Measurements from ENCODE around the gene FJX1.

The FJX1 gene

GRCh38 chr11:35608502-35608901 is 9.8 kb upstream of the FJX1 start:
- DNase-seq: no peak

- no peak for DNase-seq
These were observed 8.6 kb upstream of the FJX1 start for GRCh38 chr11:35609656-35610055.

GRCh38 chr11:35610631-35611030 is 7.6 kb upstream of the FJX1 start:
- no peak for DNase-seq

GRCh38 chr11:35611741-35612140 is 6.5 kb upstream of the FJX1 start:
- no peak for DNase-seq

GRCh38 chr11:35614939-35615569 is 3.2 kb upstream of the FJX1 start:
- no peak for DNase-seq

DNA sequence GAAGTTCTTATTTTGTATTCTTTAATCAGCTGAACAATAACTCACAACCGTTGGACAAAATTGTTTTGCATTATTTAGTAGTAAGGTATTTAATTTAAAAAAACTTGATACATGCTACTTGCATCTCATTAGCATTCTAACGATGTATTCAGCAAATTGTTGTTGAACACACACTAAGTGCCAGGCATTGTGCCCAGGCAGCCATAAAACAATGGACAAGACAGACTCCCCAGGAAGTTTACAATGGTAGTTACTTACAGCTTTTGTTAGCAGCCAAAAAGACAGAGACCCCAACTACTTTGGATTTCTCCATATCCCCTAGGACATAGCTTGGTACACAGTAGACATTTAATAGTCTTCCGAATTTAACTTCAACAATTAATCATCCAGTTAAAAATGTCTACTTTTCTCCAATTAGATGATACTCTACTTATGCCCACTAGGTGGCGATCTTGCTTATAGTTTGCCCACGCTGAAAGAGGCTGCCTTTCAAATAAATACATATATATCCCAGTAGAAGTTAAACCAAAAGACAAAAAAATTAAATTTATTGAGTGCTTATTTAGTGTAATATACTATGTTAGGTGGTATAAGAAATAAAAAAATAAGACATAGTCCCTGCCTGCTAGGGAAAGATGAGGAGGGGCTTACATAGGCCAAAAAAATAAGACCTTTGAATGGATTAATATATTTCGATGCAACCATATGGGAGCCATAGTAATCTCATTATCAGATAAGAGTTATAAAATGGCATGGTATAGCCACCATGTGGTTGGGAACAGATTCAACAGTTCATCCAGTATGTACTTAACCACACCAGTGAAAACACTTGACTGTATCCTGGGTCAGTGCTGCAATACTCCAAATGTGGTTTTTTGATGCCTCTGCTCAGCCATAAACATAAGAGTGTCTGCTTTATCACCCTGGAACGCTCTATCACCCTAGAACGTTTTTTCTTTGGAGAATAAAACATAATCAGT is 2.0 kb upstream of the FJX1 start:
- DNase-seq: peak; percentile 57

GRCh38 chr11:35617316-35617686 is 959 bp upstream of the FJX1 start:
- DNase-seq: no peak

DNA sequence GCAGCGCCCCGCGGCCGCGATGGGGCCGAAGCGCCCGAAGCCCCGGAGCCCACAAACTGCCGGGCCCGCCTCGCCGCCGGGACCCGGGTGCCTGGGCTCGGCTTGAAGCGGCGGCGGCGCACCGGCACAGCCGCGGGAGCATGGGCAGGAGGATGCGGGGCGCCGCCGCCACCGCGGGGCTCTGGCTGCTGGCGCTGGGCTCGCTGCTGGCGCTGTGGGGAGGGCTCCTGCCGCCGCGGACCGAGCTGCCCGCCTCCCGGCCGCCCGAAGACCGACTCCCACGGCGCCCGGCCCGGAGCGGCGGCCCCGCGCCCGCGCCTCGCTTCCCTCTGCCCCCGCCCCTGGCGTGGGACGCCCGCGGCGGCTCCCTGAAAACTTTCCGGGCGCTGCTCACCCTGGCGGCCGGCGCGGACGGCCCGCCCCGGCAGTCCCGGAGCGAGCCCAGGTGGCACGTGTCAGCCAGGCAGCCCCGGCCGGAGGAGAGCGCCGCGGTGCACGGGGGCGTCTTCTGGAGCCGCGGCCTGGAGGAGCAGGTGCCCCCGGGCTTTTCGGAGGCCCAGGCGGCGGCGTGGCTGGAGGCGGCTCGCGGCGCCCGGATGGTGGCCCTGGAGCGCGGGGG is 346 bp downstream of the FJX1 start:
- peak; percentile 45 for DNase-seq

GRCh38 chr11:35619116-35619854 is 1.0 kb downstream of the FJX1 start:
- peak; percentile 48 for DNase-seq

- DNase-seq: no peak
These were observed 1.8 kb downstream of the FJX1 start for GRCh38 chr11:35619855-35620640.

- no peak for DNase-seq
These were observed 2.5 kb downstream of the FJX1 start for GRCh38 chr11:35620795-35621194.

DNA sequence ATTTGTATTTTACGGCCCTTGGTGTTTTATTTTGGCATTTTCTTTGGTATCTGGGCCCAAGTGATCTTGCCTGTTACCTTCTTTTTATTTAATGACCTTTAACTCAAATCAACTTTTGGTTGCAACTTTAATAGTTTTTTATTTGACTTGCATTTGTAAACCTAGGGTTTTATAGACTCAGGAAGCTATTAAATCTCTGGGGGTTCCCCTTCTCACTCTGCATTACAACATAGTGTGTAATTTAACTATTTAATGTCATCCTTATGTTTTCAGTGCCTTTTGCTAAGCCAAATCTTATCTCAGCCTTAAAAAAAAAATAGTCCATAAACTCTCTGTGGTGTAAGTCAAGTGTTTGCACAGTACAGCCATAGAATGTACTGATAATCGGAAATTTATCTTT is 3.4 kb downstream of the FJX1 start:
- no peak for DNase-seq

DNA sequence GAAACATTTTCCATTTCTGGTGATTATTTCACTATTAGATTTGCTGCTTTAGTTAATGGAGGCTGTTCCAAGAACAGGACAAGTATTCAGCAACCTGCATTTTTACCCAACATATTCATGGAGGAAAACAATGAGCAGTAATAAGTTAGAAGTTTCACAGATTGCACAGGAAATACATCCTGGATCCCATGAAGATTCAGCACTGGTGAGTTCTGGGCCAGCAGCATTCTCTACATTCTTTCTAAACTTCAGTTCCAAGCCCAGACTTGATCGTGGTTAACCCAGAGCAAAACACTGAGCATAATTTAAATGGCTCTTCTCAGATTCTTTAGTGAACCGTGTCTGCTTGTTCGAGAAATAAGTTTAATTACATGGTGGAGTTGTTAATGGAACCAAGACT is 3.8 kb downstream of the FJX1 start:
- peak; percentile 87 for DNase-seq

DNA sequence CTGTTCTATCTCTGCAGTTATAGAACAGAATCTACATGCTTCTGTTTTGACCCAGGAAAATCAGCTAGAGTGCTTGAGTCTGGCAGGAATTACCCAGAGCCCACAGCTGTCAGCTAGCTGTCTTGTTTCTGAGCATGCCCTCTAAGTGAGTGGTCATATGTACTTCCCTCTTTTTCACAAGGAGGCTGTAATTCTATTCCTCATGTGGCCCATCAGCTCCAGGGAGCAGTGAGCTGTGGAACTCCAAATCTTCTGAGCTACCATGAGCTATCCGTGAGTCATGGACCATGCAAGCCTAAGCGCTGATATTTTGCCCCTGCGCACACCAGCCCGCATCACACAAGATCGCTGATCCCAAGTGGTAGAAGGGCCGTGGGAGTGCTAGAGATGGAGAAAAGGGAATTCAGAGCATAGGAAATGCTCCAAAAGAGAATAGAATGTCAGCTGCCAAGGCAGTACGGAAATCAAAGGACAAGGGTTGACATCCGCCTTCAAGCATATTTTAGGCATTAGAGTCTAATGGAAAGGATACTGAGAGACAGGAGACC is 5.4 kb downstream of the FJX1 start:
- peak; percentile 89 for DNase-seq

- DNase-seq: no peak
These were observed 6.1 kb downstream of the FJX1 start for GRCh38 chr11:35624316-35624715.

- DNase-seq: no peak
These were observed 6.5 kb downstream of the FJX1 start for GRCh38 chr11:35624781-35625180.

DNA sequence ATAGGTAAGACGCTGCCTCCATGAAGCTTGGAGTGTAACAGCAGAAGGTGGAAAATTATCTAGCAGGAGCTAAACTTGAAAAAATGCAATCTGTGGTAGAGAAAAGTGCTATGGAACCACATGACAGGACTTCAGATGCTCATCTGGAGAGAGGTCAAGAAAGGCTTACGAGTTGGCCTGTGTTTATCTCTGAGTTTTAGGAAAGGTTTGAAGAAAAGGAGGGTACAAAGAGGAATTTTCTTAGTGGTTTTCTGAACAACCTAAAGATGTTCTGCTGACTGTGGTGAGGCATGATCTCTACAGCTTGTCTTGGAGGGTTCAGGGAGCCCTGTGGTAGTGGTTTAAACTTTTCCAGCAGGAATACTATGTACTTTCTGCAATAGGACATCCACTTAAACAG is 8.2 kb downstream of the FJX1 start:
- DNase-seq: no peak

- DNase-seq: no peak
These were observed 11.3 kb downstream of the FJX1 start for GRCh38 chr11:35629511-35629910.

DNA sequence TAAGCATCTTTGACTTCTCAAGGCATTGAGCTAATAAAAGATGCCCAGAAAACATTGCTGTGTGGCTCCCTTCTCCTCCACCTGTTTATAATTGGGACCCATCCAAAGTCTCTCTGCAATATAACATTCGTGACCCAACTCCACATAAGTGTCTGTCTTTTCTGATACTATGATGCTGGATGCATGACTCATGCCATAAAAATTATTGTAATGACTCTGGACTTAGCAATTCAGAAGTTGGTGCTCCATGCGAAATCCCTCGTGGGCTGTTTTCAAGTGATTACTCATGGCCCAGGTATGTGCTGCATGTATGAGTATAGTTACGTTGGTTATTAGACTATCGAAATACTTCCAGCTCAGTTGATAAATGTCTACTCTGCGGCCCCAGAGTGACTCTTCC is 11.7 kb downstream of the FJX1 start:
- DNase-seq: peak; percentile 100

DNA sequence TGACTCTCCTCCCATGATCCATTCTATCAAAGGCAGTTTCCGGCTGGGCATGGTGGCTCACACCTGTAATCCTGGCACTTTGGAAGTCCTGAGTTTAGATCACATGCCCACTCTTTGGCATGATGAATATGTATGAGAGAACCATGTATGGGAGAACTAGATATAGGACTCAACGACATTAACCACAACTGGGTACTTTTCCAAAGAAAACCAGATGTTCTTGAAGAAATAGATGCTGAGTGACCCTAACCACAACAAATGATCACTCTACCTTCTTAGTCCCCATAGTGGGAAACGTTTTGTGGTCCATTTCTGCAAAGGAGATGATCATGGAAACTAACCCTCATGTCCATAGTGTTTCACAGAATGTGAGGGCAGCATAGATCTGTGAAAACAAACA is 13.6 kb downstream of the FJX1 start:
- peak; percentile 35 for DNase-seq

- peak; percentile 65 for DNase-seq
These were observed 14.0 kb downstream of the FJX1 start for GRCh38 chr11:35632301-35632700.

- DNase-seq: no peak
These were observed 15.7 kb downstream of the FJX1 start for GRCh38 chr11:35633827-35634423.

Measured in fibroblast of skin of right quadriceps (primary cell).